ENCODE data around the gene DHRS13. TPM values are rescaled to one million over a fixed set of nuclear protein-coding genes. Genes with fewer than 3 reads are reported as not detected.
"Not testable (repeated sequence)": the region's sequence is repeated elsewhere in the genome, so short reads cannot be mapped to it uniquely, and the experiment has no call there.

The DHRS13 gene
- total RNA-seq, 2 experiments from 2014 or later: 29.2 to 29.3 TPM

DNA sequence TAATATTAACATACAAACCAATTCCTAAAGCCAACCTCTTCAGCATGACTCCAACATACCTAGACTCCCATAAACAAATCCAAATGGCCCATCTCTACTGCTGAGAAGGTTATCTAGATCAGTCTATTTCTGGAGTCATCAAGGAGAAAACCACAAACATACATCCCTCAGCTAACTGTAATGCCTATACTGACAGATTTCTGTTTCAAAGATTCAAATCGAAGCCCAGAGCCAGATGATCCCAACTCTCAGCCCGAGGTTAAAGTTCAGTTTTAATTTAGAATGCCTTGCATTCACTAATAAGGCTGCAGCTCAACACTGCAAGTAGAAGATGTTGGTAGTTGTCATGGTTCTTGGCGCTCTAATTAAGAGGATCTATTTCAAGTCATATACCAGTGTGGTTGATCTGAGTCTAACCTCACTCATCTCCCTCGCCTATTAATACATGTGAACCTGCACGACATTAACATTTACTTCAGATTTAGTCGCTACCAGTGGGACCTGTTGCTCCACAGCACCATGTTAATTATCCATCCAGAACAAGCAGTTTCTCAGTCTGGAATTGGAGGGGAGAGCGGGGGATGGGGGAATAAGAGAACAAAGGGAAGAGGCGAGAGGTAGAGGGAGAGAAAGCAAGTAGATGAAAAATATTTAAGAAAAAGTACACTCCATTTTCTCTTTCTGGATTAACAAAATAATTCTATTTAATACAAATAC lies 33.0 kb upstream of the DHRS13 start:
- Mint-ChIP-seq H3K4me3 (no peak overlapping the region), H3K4me1 (ENCODE audit: low read depth) (peaks cover 54% of the 10 kb centered on the region), H3K27me3 (ENCODE audit: low read depth) (no peaks in the 10 kb centered on the region), H3K36me3 (ENCODE audit: low read depth) (peaks cover 62% of the 10 kb centered on the region), H3K27ac (peak overlapping the region; percentile 64), H3K9me3 (ENCODE audit: insufficient read depth) (no peaks in the 10 kb centered on the region)
- DNase-seq (no peak), ATAC-seq (no peak)
- ChIA-PET CTCF (interaction anchor here (0.9 to 4.8 kb wide), 4 partner anchors 14 to 209 kb away, joined by 3 to 18 read pairs (median 6); partner anchors contain the start of gene TLCD1), POLR2A (interaction anchor here (0.5 to 2.2 kb wide), 3 partner anchors 10 to 144 kb away, joined by 4 to 10 read pairs (median 4); no protein-coding TSS in a partner anchor)

DNA sequence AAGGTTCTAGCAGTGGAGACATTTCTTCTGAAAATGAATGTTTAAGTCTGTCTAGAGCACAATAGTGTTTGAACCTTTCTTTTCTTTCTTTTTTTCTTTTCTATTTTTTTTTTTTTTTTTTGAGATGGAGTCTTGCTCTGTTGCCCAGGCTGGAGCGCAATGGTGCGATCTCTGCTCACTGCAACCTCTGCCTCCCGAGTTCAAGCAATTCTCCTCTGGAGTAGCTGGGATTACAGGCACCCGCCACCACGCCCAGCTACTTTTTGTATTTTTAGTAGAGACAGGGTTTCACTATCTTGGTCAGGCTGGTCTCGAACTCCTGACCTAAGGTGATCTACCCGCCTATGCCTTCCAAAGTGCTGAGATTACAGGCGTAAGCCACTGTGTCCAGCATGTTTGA lies 31.6 kb upstream of the DHRS13 start:
- DNase-seq; H3K9me3 Mint-ChIP-seq (ENCODE audit: insufficient read depth); H3K27me3 Mint-ChIP-seq (ENCODE audit: low read depth); H3K4me3 Mint-ChIP-seq; ATAC-seq: not testable (repeated sequence)
- H3K4me1 Mint-ChIP-seq (ENCODE audit: low read depth): peaks cover 47% of the 10 kb centered on the region
- H3K27ac Mint-ChIP-seq: peak overlapping the region; percentile 33
- peaks cover 63% of the 10 kb centered on the region for H3K36me3 Mint-ChIP-seq (ENCODE audit: low read depth)
- ChIA-PET CTCF (interaction anchor here (1.0 to 2.0 kb wide), 4 partner anchors 9 to 207 kb away, joined by 3 to 8 read pairs (median 5); no protein-coding TSS in a partner anchor), POLR2A (interaction anchor here (1.2 kb wide), 1 partner anchor 16 kb away, joined by 4 read pairs; no protein-coding TSS in a partner anchor)

DNA sequence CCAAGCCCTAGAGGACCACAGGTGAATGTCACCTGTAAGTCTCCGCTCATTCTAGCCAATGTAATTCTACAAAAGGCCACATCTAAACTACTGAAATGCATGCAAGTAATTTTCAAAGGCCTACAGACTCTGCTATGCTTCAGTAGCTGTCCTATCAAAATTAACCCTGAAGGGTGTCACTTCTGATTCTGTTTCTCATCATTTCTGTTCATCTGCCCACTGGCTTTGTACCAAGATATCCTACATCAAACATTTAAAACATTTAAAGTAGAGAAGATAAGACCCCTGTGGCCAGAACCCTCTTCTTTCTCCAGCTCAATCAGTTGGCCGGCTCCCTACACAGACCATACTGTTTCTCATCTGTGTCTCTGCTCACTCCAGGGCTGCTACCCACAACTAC lies 26.9 kb upstream of the DHRS13 start:
- Mint-ChIP-seq H3K27me3 (ENCODE audit: low read depth) (no peaks in the 10 kb centered on the region), H3K27ac (peak overlapping the region; percentile 13), H3K4me3 (no peak overlapping the region), H3K4me1 (ENCODE audit: low read depth) (peaks cover 50% of the 10 kb centered on the region), H3K9me3 (ENCODE audit: insufficient read depth) (no peaks in the 10 kb centered on the region), H3K36me3 (ENCODE audit: low read depth) (peaks cover 70% of the 10 kb centered on the region)
- ChIA-PET CTCF (interaction anchor here (0.8 to 1.9 kb wide), 7 partner anchors 8 to 203 kb away, joined by 3 to 9 read pairs (median 5); partner anchors contain the start of gene PHF12), POLR2A (interaction anchor here (5.5 kb wide), 1 partner anchor 21 kb away, joined by 38 read pairs; the partner anchor contains the start of gene PHF12)
- DNase-seq (no peak), ATAC-seq (no peak)

DNA sequence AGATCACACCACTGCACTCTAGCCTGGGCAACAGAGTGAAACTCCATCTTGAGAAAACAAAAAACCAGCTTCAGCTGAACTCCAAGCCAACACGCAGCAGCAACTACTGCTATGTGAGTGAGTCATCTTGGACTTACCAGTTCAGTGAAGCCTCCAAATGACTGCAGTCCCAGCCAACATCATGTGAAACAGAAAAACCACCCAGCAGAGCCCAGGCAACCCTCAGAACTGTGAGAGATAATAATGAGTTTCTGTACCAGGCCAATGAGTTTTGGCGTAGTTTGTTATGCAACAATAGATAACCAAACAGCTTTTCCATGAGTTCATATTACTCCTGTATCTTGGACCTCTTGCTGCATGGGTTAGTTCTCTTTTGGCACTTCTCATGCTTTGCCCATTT lies 25.2 kb upstream of the DHRS13 start:
- no peak for ATAC-seq
- Mint-ChIP-seq H3K27ac (peak overlapping the region; percentile 62), H3K36me3 (ENCODE audit: low read depth) (peaks cover 75% of the 10 kb centered on the region), H3K27me3 (ENCODE audit: low read depth) (no peaks in the 10 kb centered on the region), H3K4me1 (ENCODE audit: low read depth) (peaks cover 53% of the 10 kb centered on the region), H3K4me3 (no peak overlapping the region), H3K9me3 (ENCODE audit: insufficient read depth) (no peaks in the 10 kb centered on the region)
- no peak for DNase-seq
- POLR2A ChIA-PET: interaction anchor here (3.1 to 5.5 kb wide), 2 partner anchors 22 to 208 kb away, joined by 8 to 38 read pairs; partner anchors contain the start of genes PHF12 and RPL23A
- CTCF ChIA-PET: interaction anchor here (1.0 to 3.8 kb wide), 8 partner anchors 9 to 201 kb away, joined by 3 to 47 read pairs (median 20); partner anchors contain the start of genes NEK8, PHF12 and TLCD1

DNA sequence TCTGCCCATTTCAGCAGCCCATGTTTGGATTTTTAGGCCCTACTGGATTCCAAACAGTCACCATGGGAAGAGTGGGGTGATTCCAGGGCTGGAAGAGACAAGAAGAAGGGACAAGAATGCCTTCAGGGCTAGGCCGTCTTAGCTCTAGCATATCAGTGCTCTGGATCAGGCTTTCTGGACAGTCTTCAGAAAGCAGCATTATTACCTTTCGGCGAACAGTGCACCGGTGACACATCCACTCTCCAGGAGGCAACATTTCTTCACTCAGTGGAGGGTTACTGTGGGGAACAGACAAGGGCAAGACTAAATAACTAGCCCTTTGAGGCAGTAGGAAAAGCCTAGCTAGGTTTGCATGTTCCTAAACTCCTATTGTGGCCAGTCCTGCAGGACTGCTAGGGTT lies 23.9 kb upstream of the DHRS13 start:
- H3K9me3 Mint-ChIP-seq (ENCODE audit: insufficient read depth): no peaks in the 10 kb centered on the region
- H3K27ac Mint-ChIP-seq: peak overlapping the region; percentile 88
- DNase-seq (no peak), ATAC-seq (no peak)
- no peak overlapping the region for H3K4me3 Mint-ChIP-seq
- POLR2A ChIA-PET: interaction anchor here (0.7 to 5.5 kb wide), 8 partner anchors 11 to 207 kb away, joined by 3 to 38 read pairs (median 6); partner anchors contain the start of genes PHF12 and RPL23A
- H3K36me3 Mint-ChIP-seq (ENCODE audit: low read depth): peaks cover 79% of the 10 kb centered on the region
- peaks cover 55% of the 10 kb centered on the region for H3K4me1 Mint-ChIP-seq (ENCODE audit: low read depth)
- CTCF ChIA-PET: interaction anchor here (1.0 to 3.8 kb wide), 11 partner anchors 8 to 199 kb away, joined by 3 to 47 read pairs (median 13); partner anchors contain the start of genes NEK8, PHF12 and TLCD1
- H3K27me3 Mint-ChIP-seq (ENCODE audit: low read depth): no peaks in the 10 kb centered on the region

DNA sequence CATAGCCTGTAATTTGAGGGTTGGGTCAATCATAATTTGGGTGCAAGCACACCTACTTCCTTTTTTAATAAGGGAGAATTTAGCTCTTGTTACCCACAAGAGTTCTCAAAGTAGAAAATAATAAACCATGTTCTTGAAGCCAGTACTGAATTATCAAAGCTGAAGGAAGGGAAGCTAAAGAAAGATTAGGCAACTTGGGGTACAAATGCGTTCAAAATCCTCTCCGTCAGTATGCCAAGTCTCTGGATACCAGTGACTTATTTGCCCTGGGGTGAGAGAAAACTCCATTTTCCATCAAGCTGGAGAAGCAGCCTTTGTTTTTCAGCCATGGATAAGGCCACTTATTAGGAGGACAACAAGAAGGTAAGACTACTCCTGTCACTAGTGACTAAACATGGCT lies 23.5 kb upstream of the DHRS13 start:
- Mint-ChIP-seq H3K27ac (peak overlapping the region; percentile 88), H3K27me3 (ENCODE audit: low read depth) (no peaks in the 10 kb centered on the region), H3K9me3 (ENCODE audit: insufficient read depth) (no peaks in the 10 kb centered on the region), H3K36me3 (ENCODE audit: low read depth) (peaks cover 79% of the 10 kb centered on the region), H3K4me1 (ENCODE audit: low read depth) (peaks cover 55% of the 10 kb centered on the region), H3K4me3 (peak overlapping the region; percentile 26)
- ChIA-PET CTCF (interaction anchor here (0.8 to 3.8 kb wide), 19 partner anchors 8 to 350 kb away, joined by 3 to 47 read pairs (median 4); partner anchors contain the start of genes ALDOC, FLOT2, NEK8 and PHF12), POLR2A (interaction anchor here (1.1 to 5.5 kb wide), 8 partner anchors 11 to 206 kb away, joined by 3 to 38 read pairs (median 8); partner anchors contain the start of genes PHF12 and RPL23A)
- no peak for DNase-seq
- no peak for ATAC-seq

DNA sequence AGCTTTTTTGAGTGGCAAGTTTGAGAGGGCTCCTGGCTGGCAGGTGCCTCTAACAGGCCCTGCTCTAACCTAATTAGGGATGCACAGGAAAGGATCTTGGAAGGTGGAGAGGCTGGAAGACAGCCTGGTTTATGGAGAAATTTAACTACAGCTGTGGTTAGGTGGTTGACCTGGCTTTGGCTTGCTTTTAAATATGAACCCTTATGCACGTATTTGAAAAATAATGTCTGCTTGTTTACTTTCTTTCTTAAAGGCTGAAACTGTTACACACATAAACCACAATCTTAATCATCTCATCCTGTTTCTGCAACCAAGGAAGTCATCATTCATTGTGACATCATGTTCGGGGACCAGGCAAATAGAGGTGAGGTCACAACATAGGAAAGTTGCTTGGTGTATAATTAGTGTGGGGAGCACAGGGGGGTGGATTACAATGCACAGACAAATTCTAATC lies 23.1 kb upstream of the DHRS13 start:
- peaks cover 79% of the 10 kb centered on the region for H3K36me3 Mint-ChIP-seq (ENCODE audit: low read depth)
- POLR2A ChIA-PET: interaction anchor here (1.1 to 5.5 kb wide), 7 partner anchors 11 to 206 kb away, joined by 3 to 38 read pairs (median 8); partner anchors contain the start of genes PHF12 and RPL23A
- ATAC-seq: peak; percentile 94
- H3K9me3 Mint-ChIP-seq (ENCODE audit: insufficient read depth): no peaks in the 10 kb centered on the region
- no peaks in the 10 kb centered on the region for H3K27me3 Mint-ChIP-seq (ENCODE audit: low read depth)
- DNase-seq: peak; percentile 70
- H3K27ac Mint-ChIP-seq: peak overlapping the region; percentile 88
- CTCF ChIA-PET: interaction anchor here (0.7 to 3.8 kb wide), 21 partner anchors 8 to 350 kb away, joined by 3 to 47 read pairs (median 4); partner anchors contain the start of genes ALDOC, FLOT2, NEK8 and PHF12
- peak overlapping the region; percentile 26 for H3K4me3 Mint-ChIP-seq
- peaks cover 55% of the 10 kb centered on the region for H3K4me1 Mint-ChIP-seq (ENCODE audit: low read depth)

DNA sequence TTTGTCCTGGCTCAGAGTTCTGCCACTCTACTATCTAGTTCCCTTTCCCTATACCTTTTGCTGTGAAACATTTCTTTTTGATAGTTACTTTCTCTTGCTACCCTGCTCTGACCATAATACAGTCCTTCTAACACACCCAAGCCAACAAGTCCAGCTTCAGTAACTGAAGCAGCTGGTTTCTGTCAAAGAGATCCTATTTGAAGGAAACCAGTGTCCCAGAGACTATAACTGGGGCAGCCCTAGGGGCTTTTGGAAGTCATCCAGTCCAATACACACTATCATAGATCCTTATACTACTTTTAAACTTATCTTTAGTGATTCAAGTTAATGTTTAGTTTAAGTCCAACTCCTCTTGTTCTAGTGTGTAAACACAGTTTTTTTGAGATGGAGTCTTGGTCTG lies 17.3 kb upstream of the DHRS13 start:
- no peak for ATAC-seq
- H3K36me3 Mint-ChIP-seq (ENCODE audit: low read depth): peaks cover 83% of the 10 kb centered on the region
- H3K4me3 Mint-ChIP-seq: no peak overlapping the region
- H3K27ac Mint-ChIP-seq: peak overlapping the region; percentile 1
- CTCF ChIA-PET: interaction anchor here (1.0 to 6.0 kb wide), 3 partner anchors 11 to 193 kb away, joined by 3 to 35 read pairs (median 7); partner anchors contain the start of gene TLCD1
- H3K27me3 Mint-ChIP-seq (ENCODE audit: low read depth): no peaks in the 10 kb centered on the region
- POLR2A ChIA-PET: interaction anchor here (0.9 kb wide), 1 partner anchor 13 kb away, joined by 3 read pairs; no protein-coding TSS in a partner anchor
- DNase-seq: no peak
- H3K9me3 Mint-ChIP-seq (ENCODE audit: insufficient read depth): no peaks in the 10 kb centered on the region
- H3K4me1 Mint-ChIP-seq (ENCODE audit: low read depth): peaks cover 16% of the 10 kb centered on the region

DNA sequence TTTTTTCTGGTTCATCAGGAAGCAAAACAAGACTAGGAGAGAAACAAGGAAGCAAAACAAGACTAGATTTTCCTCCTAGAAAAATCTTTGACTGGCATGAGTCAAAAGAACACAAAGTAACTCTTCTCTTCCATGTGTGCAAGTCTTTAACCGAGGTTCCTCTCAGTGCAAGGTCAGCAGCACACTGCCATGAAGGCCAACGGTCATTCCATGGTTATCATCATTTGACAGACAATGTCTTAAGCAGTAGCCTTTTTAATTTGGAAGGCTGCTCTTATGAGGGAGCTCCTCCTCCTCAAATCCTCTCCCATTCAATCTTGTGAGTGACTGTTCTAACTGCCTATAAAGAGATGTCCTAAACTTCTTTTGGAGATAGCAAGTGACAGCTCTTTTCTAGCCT lies 15.4 kb upstream of the DHRS13 start:
- H3K4me1 Mint-ChIP-seq (ENCODE audit: low read depth): peaks cover 2% of the 10 kb centered on the region
- DNase-seq: no peak
- H3K9me3 Mint-ChIP-seq (ENCODE audit: insufficient read depth): no peaks in the 10 kb centered on the region
- ChIA-PET CTCF (interaction anchor here (0.6 to 6.0 kb wide), 11 partner anchors 8 to 199 kb away, joined by 3 to 36 read pairs (median 5); partner anchors contain the start of genes DHRS13 and TLCD1), POLR2A (interaction anchor here (0.6 kb wide), 1 partner anchor 12 kb away, joined by 3 read pairs; no protein-coding TSS in a partner anchor)
- peak overlapping the region; percentile 21 for H3K27ac Mint-ChIP-seq
- no peak overlapping the region for H3K4me3 Mint-ChIP-seq
- ATAC-seq: no peak
- H3K36me3 Mint-ChIP-seq (ENCODE audit: low read depth): peaks cover 81% of the 10 kb centered on the region
- H3K27me3 Mint-ChIP-seq (ENCODE audit: low read depth): no peaks in the 10 kb centered on the region

DNA sequence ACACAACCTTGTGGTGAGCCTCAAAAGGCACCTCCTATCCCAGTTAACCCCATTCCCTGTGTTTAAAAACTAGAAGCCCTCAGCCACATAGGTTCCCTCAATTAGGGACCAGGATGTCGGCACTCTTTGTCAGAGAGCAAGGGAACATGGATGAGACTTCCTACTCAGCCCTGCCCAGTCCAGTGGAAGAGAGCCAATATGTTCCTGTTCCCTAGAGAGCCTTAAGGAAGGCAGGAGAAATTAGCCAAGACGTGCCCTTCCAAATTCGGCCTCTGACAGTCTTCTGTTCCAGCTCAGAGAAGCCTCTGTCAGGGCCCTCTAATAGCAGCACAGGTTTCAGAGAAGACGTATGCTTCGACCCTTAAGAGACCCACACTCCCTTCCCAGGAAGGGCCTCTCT lies 14.6 kb upstream of the DHRS13 start:
- CTCF ChIA-PET: interaction anchor here (0.6 to 6.0 kb wide), 14 partner anchors 9 to 285 kb away, joined by 3 to 36 read pairs (median 6); partner anchors contain the start of genes DHRS13, PHF12 and TLCD1
- ATAC-seq: no peak
- Mint-ChIP-seq H3K27me3 (ENCODE audit: low read depth) (no peaks in the 10 kb centered on the region), H3K4me3 (no peak overlapping the region), H3K27ac (no peak overlapping the region), H3K4me1 (ENCODE audit: low read depth) (no peaks in the 10 kb centered on the region), H3K36me3 (ENCODE audit: low read depth) (peaks cover 83% of the 10 kb centered on the region), H3K9me3 (ENCODE audit: insufficient read depth) (no peaks in the 10 kb centered on the region)
- POLR2A ChIA-PET: interaction anchor here (0.6 kb wide), 1 partner anchor 91 kb away, joined by 3 read pairs; no protein-coding TSS in a partner anchor
- no peak for DNase-seq

DNA sequence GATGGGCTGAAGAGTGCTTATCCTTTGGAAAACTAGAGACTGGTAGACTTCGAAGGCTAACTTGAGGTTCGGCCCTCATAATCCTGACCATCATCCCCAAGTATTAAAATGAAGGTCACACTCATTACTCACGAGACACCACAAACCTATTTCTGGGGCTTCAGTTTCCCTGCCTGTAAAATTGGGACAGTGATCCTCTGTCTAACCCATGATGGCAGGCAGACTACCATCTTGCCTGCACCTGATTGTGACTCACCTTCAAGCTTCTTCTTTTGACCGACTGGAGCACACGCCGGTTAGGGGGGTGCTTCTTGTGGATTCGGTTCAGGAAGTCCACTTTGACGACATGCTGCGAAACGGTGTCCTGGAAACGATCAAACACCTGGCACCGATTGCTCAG lies 14.2 kb upstream of the DHRS13 start:
- Mint-ChIP-seq H3K36me3 (ENCODE audit: low read depth) (peaks cover 84% of the 10 kb centered on the region), H3K9me3 (ENCODE audit: insufficient read depth) (no peaks in the 10 kb centered on the region), H3K4me1 (ENCODE audit: low read depth) (no peaks in the 10 kb centered on the region), H3K4me3 (no peak overlapping the region), H3K27ac (peak overlapping the region; percentile 6), H3K27me3 (ENCODE audit: low read depth) (no peaks in the 10 kb centered on the region)
- POLR2A ChIA-PET: interaction anchor here (0.6 kb wide), 1 partner anchor 90 kb away, joined by 3 read pairs; no protein-coding TSS in a partner anchor
- no peak for DNase-seq
- no peak for ATAC-seq
- CTCF ChIA-PET: interaction anchor here (0.6 to 6.0 kb wide), 17 partner anchors 9 to 285 kb away, joined by 3 to 36 read pairs (median 4); partner anchors contain the start of genes DHRS13, FAM222B, PHF12 and TLCD1

All from activated CD8-positive, alpha-beta T cell treated with anti-CD3 and anti-CD28 coated beads, Interleukin-2, amount 10 ng/mL, durations not matched to agents 7 days and 5 days (primary cell).